Stimulated activated CD8-positive, alpha-beta memory T cell treated with anti-CD3 and anti-CD28 coated beads, Interleukin-12 subunit alpha, Interleukin-12 subunit beta, amount 100 ng/mL, for 24 hours (primary cell): ENCODE measurements around the gene RERE.
"Not testable (repeated sequence)": the region's sequence is repeated elsewhere in the genome, so short reads cannot be mapped to it uniquely, and the experiment has no call there.

Experiments used
- DNase-seq: peaks from one replicate; pipeline ENCODE4 v3.0.0-alpha.2; 2020; ENCODE audit errors: extremely low read depth

The RERE gene

GRCh38 chr1:8641377-8641997 is 176.0 kb downstream of the RERE start:
- no peak for DNase-seq

DNA sequence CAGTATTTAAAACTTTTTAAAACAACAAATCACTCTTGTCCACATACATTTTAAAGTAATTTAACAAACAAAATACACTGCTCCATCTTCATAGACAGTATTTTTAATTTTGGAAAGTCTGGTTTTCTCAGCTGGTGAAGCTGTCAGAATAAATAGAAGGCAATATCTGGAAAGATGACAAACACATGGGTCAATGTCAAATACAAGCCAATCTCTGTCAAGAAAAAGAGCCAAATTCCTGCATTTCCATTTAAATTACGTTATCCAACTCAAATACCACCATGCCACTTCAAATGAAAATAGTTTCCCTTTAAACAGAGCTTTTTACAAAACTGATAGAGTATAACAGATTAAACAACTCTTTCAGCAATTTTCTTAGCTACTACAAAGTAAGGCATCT is 176.5 kb downstream of the RERE start:
- DNase-seq: no peak

DNA sequence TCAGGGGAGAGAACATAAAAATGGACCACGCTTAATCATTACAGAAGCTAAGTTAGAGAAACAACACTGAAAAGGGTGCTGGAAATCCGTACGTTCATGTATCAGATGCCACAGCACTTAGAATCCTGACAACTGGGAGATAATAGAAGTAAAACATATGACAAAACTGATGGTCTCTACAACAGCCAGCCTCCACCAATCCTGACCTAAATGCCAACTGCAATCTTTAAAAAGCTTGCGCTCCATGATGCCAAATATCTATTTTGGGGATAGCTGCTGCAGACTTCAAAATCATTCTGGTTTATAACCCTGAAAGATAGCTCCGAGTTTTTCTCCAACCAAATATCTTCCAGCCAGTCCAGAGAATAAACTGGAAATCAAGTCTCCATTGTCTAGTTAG is 178.3 kb downstream of the RERE start:
- DNase-seq: no peak

- DNase-seq: no peak
Measured at GRCh38 chr1:8633741-8634501, 183.5 kb downstream of the RERE start.

GRCh38 chr1:8632102-8632501 is 185.3 kb downstream of the RERE start:
- no peak for DNase-seq

- DNase-seq: no peak
Measured at GRCh38 chr1:8631163-8631562, 186.3 kb downstream of the RERE start.

- no peak for DNase-seq
Measured at GRCh38 chr1:8629241-8630091, 188.0 kb downstream of the RERE start.

DNA sequence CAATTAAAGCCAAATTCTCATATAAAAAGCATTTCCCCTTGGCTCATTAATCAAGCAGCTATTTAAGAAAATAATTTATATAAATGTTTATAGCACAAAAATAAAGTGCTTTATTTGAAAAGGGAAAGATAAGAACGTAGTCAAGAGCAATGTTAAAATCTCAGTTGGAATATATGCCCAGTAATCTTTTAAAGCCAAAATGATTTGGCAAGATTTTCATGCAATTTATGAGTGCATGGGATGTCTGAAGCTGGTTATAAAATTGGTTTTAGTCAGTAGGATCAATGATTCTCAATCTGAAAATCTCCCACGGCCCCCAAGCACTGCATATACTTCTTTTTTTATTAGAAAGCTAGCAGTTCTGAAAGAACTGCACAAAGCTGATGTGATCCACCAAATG is 188.8 kb downstream of the RERE start:
- no peak for DNase-seq

GRCh38 chr1:8627728-8628127 is 189.7 kb downstream of the RERE start:
- DNase-seq: no peak

GRCh38 chr1:8625981-8626898 is 191.2 kb downstream of the RERE start:
- no peak for DNase-seq

- no peak for DNase-seq
Measured at GRCh38 chr1:8625491-8625890, 191.9 kb downstream of the RERE start.

DNA sequence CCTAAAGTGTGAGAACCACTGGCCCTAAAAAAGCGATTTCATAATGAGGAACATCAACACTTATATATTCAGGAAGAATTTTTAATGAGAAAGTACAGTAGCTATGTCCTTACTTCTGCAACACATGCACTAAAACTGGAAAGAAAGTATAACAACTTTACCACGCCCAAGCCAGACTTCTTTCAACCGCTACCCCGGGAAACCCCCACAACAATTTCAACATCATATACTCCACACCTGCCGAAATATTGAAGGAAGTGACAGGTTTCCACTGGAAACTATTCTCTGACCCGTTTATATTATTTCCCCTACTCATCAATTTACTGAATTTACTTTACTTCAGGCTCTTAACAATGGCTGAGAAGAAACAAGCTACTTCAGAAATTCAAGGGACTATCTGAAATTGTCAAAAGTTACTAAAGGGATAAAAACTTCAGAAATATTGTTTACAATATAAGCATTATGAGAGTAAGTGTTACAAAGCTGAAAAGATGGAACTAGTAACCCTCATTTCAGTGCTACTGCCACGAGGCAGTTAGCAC is 193.7 kb downstream of the RERE start:
- not testable (repeated sequence) for DNase-seq

GRCh38 chr1:8621785-8622348 is 195.6 kb downstream of the RERE start:
- DNase-seq: not testable (repeated sequence)

GRCh38 chr1:8621034-8621582 is 196.3 kb downstream of the RERE start:
- DNase-seq: not testable (repeated sequence)

GRCh38 chr1:8619917-8620502 is 197.4 kb downstream of the RERE start:
- not testable (repeated sequence) for DNase-seq

DNA sequence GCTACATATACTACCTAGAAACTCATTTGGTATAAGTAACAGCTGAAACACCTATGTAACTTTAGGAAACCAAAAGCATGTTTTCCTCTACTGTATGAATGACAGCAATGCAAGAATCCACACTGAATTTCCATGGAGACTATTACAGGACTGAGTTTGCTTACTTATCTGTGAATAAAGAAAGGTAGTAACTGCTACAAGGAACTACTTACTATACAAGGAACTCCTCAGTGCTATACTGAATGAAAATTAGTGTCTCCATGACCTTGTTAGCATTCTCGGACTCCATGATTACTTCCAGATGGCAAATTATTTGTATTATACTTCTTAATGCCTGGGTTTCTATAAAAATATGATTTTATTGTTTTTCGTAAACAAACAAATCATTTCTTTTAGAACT is 198.0 kb downstream of the RERE start:
- DNase-seq: not testable (repeated sequence)

DNA sequence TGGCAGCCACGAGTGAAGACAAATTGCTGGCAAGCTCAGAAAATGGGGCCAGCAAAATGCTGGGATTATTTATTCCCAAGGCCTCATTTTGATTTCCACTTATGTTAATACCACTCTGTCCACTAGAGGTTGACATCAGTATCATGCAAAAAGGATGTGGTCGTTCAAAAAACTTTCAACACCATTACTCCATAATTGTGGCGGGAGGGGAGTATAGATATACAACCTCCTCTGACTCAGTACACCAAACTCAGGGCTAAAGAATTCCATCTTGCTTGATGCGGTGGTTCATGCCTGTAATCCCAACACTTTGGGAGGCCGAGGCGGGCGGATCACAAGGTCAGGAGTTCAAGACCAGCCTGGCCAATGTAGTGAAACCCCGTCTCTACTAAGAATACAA is 200.6 kb downstream of the RERE start:
- not testable (repeated sequence) for DNase-seq

DNA sequence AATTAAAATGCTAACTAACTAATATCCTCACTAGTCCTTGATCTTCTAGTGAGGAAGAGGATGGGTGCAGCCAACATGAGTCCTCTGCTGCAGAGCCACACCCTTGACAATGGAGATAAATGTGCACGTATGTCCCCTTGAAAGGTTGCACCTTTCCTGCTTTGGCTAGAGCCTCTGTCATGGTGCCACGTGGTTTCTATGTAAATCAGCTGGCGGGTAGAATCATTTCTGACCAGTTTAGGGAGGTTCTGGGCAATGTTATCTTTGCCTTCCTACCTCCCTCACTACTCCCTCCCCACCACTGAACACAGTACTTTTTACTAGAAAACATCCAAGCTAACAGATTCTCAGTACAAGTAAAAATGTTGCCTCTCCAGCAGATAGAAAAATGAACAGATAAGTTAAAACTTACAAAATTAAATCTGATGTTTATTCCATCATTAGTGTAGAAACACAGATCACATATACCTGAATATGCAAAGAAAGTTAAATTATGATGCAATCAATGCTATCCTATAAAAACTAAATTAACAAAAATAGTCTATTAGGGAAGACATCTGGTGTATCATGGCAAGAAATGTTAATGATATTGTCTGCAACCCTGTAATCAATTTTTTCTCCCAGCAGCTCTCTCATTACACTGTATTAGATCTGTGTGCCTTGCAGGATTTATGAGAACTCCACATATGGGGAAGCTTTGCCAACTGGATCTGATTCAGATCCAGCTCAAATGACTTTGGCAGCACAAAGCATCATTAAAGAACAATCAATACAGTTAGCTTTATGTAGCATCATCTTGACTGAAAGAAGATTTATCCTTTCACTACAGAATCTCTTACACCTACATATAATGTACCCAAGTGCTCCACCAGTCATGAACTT is 205.6 kb downstream of the RERE start:
- not testable (repeated sequence) for DNase-seq

DNA sequence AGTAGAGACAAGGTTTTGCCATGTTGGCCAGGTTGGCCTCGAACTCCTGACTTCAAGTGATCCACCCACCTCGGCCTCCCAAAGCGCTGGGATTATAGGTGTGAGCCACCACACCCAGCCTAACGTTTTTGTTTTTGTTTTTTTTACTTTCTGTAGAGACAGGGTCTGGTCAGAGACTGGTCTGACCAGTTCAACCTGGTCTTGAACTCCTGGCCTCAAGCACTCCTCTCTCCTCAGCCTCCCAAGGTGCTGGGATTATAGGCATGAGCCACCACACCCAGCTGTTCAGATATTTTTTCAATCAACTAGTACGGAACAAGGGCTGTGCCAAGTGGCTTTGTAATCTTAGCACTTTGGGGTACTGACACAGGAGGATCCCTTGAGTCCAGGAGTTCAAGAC is 209.5 kb downstream of the RERE start:
- DNase-seq: no peak
